ENCODE results near the gene C19orf81. TPM values are rescaled to one million over a fixed set of nuclear protein-coding genes. Genes with fewer than 3 reads are reported as not detected.

The C19orf81 gene
- total and polyA plus RNA-seq, 12 donors, result 0.61 to 7.2 (median 3.4) TPM; not detected in 2

DNA sequence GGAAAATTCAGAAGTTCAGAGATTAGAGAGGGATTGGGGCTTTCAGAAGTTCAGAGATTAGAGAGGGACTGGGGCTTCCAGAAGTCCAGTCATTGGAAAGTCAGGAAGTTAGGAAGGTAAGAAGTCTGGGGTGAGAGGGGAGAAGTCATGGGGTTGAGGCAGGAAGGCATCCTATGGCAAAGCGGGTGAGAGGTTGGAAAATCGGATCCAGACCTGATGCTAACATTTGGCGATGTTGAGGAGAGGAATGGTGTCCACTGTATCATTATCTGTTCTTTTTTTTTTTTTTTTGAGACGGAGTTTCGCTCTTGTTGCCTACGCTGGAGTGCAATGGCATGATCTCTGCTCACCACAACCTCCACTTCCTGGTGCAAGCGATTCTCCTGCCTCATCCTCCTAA, 20.7 kb upstream of the C19orf81 start:
- TF ChIP-seq, protein P1, sequence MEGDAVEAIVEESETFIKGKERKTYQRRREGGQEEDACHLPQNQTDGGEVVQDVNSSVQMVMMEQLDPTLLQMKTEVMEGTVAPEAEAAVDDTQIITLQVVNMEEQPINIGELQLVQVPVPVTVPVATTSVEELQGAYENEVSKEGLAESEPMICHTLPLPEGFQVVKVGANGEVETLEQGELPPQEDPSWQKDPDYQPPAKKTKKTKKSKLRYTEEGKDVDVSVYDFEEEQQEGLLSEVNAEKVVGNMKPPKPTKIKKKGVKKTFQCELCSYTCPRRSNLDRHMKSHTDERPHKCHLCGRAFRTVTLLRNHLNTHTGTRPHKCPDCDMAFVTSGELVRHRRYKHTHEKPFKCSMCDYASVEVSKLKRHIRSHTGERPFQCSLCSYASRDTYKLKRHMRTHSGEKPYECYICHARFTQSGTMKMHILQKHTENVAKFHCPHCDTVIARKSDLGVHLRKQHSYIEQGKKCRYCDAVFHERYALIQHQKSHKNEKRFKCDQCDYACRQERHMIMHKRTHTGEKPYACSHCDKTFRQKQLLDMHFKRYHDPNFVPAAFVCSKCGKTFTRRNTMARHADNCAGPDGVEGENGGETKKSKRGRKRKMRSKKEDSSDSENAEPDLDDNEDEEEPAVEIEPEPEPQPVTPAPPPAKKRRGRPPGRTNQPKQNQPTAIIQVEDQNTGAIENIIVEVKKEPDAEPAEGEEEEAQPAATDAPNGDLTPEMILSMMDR (IDR thresholded peaks at IDR 0.05), result no peak
- intact Hi-C loops (cut with DNase I), result no loop called here
- H3K4me3 ChIP-seq, result no peak overlapping the region
- H3K9me3 ChIP-seq, result peaks cover 0 to 15% (median 8%) of the 10 kb centered on the region in 11 donors
- no peaks in the 10 kb centered on the region for H3K4me1 ChIP-seq
- WGBS, 2 donors, result 84 to 91% methylated on average over 6 to 7 of the region's 7 CpGs
- H3K36me3 ChIP-seq, result no peaks in the 10 kb centered on the region
- no peak for ATAC-seq
- peaks cover 0 to 19% (median 4%) of the 10 kb centered on the region in 7 donors for H3K27me3 ChIP-seq
- H3K27ac ChIP-seq, result no peak overlapping the region
- no peak for DNase-seq

DNA sequence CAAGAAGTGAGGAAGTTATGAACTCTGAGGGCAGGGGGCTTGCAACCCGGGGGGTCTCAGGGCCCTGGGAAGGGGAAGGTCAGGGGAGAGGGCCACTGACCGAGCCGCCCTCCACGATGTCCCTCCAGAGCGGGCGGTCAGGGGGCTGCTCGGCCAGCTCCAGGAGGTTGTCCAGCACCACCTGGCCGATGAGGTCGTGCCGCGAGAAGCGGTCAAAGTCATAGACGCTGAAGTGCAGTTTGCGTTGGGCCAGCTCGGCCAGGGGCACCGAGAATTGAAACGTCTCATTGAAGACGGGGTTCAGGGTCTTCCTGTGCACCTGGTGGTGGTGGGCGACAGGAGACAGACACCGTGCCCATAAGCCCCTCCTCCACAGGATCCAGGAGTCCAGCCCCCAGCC, 20.1 kb upstream of the C19orf81 start:
- DNase-seq (no peak), ATAC-seq (no peak)
- Histone ChIP-seq H3K4me3 (no peak overlapping the region), H3K27ac (no peak overlapping the region), H3K27me3 (peaks cover 0 to 19% (median 4%) of the 10 kb centered on the region in 7 donors), H3K4me1 (no peaks in the 10 kb centered on the region), H3K9me3 (peaks cover 0 to 22% (median 14%) of the 10 kb centered on the region in 11 donors), H3K36me3 (no peaks in the 10 kb centered on the region)
- 74 to 82% methylated on average over 20 of the region's 20 CpGs for WGBS, 2 donors
- TF ChIP-seq, protein P1 (IDR thresholded peaks at IDR 0.05), result no peak
- intact Hi-C loops (cut with DNase I), result no loop called here

DNA sequence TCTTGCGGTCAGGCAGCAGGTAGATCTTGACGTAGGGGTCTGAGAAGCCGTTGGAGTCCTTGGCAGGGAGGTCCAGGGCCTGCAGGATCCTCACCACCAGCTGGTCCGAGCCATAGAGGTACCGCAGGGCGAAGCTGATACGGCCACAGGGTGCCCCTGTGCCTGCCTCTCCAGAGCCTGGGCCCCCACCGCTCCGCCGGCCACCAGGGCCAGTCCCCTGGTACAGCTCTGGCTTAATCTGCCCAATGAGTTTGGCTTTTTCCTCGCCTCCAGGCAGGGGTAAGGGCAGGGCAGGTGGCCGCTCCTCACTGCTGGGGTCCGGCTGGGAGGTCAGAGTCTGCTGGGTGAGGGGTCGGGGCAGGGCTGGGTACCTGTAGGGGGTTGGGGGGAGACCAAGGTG, 19.4 kb upstream of the C19orf81 start:
- TF ChIP-seq, protein P1 (IDR thresholded peaks at IDR 0.05), result no peak
- Histone ChIP-seq H3K4me3 (no peak overlapping the region), H3K4me1 (no peaks in the 10 kb centered on the region), H3K27me3 (peaks cover 0 to 23% (median 4%) of the 10 kb centered on the region in 7 donors), H3K36me3 (no peaks in the 10 kb centered on the region), H3K9me3 (peaks cover 0 to 28% (median 20%) of the 10 kb centered on the region in 11 donors), H3K27ac (no peak overlapping the region)
- 73 to 79% methylated on average over 14 of the region's 14 CpGs for WGBS, 2 donors
- DNase-seq (no peak), ATAC-seq (no peak)
- intact Hi-C loops (cut with DNase I), result no loop called here

DNA sequence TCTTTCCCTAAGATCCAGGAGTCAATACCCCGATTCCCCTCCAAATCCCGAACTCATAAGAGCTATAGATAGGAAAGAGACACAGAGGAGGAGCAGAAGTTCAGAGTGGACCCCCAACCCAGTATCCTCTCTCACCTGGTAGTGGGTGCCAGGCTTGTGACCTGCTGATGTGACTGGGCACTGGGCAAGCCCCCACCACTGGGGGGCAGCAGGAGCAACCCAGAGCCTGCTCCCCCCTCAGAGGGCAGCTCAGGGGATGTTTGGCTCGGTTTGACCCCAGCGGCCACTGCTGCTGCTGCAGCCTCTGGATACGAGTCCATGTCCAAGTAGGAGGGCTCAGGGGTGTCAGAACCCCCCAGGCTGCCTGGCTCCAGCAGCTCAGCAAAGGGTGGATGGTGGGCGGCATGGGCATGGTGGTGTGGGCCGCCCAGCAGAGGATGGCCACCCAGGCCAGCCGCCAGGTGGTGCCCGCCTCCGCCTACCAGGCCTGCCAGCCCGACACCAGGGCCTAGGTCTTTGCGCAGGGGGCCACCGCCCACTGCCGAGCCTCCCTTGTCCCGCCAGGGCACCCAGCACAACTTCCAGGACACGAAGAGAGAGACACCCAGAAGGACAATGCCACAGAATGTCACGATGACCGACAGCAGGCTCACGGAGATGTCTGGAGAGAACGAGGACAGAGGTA, 17.0 kb upstream of the C19orf81 start:
- Histone ChIP-seq H3K4me3 (no peak overlapping the region), H3K36me3 (no peaks in the 10 kb centered on the region), H3K27me3 (peaks cover 0 to 40% (median 16%) of the 10 kb centered on the region in 7 donors), H3K27ac (no peak overlapping the region), H3K9me3 (peaks cover 0 to 37% (median 22%) of the 10 kb centered on the region in 11 donors), H3K4me1 (no peaks in the 10 kb centered on the region)
- no peak for ATAC-seq
- DNase-seq, result no peak
- intact Hi-C loops (cut with DNase I), result no loop called here
- TF ChIP-seq, protein P1 (IDR thresholded peaks at IDR 0.05), result no peak
- 73 to 76% methylated on average over 20 of the region's 20 CpGs for WGBS, 2 donors
